NB4 (cell line): ENCODE measurements around the gene TACC2.

Experiments used
- MYC ChIP-seq: IDR thresholded peaks from 2 replicates; pipeline ENCODE4 v1.6.1; 2011; ENCODE audit warnings: low read depth, low read length
- POLR2A ChIP-seq: IDR thresholded peaks from 2 replicates; pipeline ENCODE4 v1.6.1; 2011; ENCODE audit warnings: mild to moderate bottlenecking; ENCODE audit not compliant: insufficient read length; ENCODE audit errors: extremely low read depth
- TF ChIP-seq, protein P1 (sequence below): IDR thresholded peaks from one replicate; pipeline ENCODE4 v1.5.1; 2012; ENCODE audit warnings: low read depth, low read length

DNA sequence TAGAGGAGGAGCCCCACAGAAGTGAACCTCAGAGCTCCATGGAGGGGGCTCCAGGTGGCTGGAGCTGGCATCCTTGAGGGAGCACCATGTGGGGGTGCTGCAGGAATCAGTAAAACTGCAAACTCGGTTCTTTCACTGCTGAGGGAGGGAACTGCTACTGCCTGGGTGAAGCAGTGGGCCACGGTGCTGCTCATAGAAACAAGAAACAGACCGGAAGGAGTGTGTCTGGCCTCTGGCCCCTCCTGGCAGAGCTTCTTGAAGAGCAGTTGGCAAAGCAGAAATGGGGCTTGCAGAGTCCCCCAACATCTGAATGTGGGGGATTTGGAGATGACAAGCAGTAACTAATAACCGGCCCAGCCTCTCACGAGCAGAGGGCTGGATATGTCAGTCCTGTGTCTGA is 23.8 kb downstream of the TACC2 start:
- TF ChIP-seq, protein P1, sequence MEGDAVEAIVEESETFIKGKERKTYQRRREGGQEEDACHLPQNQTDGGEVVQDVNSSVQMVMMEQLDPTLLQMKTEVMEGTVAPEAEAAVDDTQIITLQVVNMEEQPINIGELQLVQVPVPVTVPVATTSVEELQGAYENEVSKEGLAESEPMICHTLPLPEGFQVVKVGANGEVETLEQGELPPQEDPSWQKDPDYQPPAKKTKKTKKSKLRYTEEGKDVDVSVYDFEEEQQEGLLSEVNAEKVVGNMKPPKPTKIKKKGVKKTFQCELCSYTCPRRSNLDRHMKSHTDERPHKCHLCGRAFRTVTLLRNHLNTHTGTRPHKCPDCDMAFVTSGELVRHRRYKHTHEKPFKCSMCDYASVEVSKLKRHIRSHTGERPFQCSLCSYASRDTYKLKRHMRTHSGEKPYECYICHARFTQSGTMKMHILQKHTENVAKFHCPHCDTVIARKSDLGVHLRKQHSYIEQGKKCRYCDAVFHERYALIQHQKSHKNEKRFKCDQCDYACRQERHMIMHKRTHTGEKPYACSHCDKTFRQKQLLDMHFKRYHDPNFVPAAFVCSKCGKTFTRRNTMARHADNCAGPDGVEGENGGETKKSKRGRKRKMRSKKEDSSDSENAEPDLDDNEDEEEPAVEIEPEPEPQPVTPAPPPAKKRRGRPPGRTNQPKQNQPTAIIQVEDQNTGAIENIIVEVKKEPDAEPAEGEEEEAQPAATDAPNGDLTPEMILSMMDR: no peak
- TF ChIP-seq POLR2A (no peak), MYC (no peak)
